Measurements from ENCODE around the gene LOXHD1.

The LOXHD1 gene

DNA sequence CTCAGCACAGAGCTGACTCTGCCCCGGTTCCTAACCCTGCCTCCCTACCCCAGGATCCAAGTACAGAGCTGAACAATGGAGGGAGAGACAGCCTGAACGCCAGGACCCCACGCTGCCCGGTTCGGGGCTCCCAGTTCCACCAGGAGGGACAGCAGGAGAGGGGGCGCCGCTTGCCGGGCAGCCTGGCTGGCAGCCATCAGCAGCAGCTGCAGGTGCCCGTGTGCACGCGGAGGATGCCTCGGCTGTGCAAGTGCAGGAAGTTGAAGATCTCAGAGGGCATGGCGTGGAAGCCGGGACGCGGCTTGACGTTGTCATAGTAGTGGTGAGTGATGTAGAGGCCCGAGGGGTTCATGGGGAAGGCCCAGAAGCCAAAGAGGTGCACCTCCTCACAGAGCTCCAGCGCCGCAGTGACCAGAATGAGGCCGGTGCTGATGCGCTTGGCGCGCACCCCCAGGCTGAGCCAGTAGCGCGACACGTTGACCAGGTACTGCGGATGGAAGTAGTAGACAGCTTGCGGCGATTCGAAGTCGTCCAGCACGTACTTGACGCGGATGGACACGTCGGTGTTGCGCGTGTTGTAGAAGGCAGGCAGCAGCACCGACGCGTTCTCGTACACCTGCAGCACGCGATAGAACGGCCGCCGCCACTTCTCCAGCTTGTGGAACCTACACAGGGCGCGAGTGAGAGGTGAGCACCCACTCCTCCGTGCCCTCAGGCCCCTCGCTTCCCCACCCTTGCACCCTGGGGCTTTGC, 23.0 kb upstream of the LOXHD1 start:
- no peak overlapping the region for H3K27ac Mint-ChIP-seq
- H3K27me3 Mint-ChIP-seq = no peaks in the 10 kb centered on the region
- H3K36me3 Mint-ChIP-seq = peaks cover 3% of the 10 kb centered on the region
- H3K4me3 Mint-ChIP-seq = no peak overlapping the region
- H3K4me1 Mint-ChIP-seq = no peaks in the 10 kb centered on the region
- H3K9me3 Mint-ChIP-seq = no peaks in the 10 kb centered on the region

DNA sequence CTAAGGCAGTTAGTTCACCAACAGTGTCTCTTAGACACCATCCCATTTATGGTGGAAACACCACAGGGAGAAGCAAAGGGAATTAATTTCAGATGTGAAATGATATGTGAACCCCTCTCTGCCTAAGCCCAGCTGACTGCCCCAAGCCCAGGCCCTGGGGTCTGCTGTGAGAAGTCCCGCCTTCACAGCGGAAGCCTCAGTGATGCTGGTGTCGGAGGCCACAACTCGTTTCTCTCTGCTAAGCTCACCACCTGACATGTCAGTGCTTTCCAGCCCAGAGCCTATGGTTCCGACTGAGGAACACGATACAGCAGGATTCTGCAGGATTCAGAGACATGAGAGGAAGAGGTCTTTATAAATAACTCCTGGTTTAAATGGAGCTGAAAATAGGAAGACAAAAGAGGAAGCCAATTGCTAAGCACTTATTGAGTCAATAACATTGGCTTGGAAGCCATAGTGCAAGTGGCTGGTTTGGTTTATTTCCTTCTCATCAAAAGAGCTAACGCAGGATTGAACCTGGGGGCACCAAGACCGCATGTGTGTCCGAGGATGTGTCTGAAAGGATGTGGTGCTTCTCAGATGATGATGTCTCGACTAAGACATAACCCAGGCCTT, 21.9 kb upstream of the LOXHD1 start:
- H3K27ac Mint-ChIP-seq = no peak overlapping the region
- peaks cover 3% of the 10 kb centered on the region for H3K36me3 Mint-ChIP-seq
- H3K4me3 Mint-ChIP-seq = no peak overlapping the region
- H3K27me3 Mint-ChIP-seq = no peaks in the 10 kb centered on the region
- no peaks in the 10 kb centered on the region for H3K9me3 Mint-ChIP-seq
- peaks cover 8% of the 10 kb centered on the region for H3K4me1 Mint-ChIP-seq

DNA sequence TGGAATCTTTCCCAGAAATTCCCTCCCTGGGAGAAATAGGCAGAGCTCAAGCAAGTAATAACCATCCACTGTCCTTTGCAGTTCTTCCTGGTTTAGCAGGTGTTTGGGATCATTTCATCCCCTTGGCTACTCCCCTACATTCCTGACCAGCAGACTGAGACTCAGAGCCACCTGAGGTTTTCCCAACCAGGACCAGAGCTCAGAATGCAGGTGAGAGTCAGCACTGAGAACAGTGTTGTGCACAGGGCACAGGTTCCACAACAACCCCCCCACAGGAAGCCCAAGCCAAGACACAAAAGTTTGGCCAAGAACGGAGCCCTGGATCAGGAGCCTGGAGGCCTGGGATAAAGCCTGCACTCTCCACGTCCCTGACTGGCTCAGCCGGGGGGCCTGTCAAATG, 21.0 kb upstream of the LOXHD1 start:
- H3K9me3 Mint-ChIP-seq = no peaks in the 10 kb centered on the region
- H3K4me3 Mint-ChIP-seq = no peak overlapping the region
- H3K4me1 Mint-ChIP-seq = peaks cover 13% of the 10 kb centered on the region
- no peak overlapping the region for H3K27ac Mint-ChIP-seq
- H3K36me3 Mint-ChIP-seq = peaks cover 3% of the 10 kb centered on the region
- H3K27me3 Mint-ChIP-seq = no peaks in the 10 kb centered on the region

DNA sequence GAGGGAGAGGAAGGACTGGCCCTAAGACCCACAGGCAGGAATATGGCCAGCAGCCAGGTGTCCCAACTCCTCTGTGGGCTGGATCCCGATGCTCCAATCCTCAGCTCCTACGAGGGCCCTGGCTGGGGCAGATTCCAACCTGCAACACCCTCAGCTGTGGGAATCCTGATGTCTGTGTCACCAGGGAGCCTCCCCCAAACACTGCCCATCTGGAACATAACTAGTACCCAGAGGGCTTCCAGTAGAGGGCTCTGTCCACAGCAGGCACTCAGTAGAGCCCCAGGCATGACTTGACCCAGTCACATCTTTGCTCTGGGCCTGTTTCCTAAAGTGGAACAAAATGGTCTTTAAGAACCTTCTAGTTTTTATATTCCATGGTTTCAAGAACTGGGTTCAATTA, 20.6 kb upstream of the LOXHD1 start:
- Mint-ChIP-seq H3K9me3 (no peaks in the 10 kb centered on the region), H3K4me3 (no peak overlapping the region), H3K4me1 (peaks cover 17% of the 10 kb centered on the region), H3K27ac (no peak overlapping the region), H3K36me3 (peaks cover 3% of the 10 kb centered on the region), H3K27me3 (no peaks in the 10 kb centered on the region)

DNA sequence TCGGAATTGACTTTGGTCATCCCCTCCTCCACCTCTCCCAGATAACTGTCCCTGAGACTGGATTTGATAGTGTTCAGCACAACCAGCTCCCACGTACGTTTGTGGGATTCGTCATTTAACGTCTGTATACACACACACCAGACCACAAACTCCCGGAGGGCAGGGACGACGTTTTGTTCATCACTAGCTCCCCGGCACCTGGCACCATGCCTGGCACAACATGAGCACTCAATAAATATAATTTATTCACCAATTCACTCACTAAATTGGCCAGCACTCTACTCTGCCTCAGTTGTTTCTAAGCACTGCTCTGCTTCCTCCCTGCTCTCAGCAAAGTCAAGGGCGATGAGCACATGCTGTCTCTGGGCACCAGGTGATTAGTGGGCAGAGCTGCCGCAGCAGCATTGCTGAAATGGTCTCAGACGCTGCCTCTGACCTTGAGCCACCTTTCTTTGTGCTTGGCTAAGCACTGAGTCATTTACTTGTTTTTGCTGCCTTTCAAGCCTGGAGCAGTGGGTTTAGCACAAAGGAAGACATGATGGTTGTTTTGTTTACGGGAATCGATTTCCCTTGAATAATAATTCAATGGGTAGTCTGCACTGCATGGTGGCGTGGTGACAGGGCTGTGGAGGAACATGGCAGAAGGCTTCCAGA, 19.3 kb upstream of the LOXHD1 start:
- Mint-ChIP-seq H3K36me3 (peaks cover 3% of the 10 kb centered on the region), H3K9me3 (no peaks in the 10 kb centered on the region), H3K4me1 (peaks cover 30% of the 10 kb centered on the region), H3K27ac (no peak overlapping the region), H3K4me3 (no peak overlapping the region), H3K27me3 (no peaks in the 10 kb centered on the region)

DNA sequence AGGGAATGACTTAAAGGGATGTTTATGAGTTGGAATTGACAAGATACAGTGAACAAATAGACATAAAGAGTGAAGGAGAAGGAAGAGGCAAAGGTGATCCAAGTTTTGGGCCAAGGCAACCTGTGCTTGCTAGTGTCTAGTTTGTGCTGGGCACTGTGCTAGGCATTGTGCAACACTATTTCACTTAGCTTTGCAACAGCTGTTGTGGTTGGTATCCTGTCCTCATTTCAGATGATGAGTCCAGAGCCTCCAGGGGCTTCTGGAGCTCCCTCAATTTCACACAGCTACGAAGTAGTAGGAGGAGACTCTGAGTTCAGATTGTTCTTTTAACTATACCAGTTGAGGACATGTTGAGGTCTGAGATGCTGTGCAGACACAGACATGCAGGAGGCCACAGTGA, 18.1 kb upstream of the LOXHD1 start:
- Mint-ChIP-seq H3K4me1 (peaks cover 33% of the 10 kb centered on the region), H3K27ac (no peak overlapping the region), H3K36me3 (peaks cover 3% of the 10 kb centered on the region), H3K27me3 (no peaks in the 10 kb centered on the region), H3K4me3 (no peak overlapping the region), H3K9me3 (no peaks in the 10 kb centered on the region)

DNA sequence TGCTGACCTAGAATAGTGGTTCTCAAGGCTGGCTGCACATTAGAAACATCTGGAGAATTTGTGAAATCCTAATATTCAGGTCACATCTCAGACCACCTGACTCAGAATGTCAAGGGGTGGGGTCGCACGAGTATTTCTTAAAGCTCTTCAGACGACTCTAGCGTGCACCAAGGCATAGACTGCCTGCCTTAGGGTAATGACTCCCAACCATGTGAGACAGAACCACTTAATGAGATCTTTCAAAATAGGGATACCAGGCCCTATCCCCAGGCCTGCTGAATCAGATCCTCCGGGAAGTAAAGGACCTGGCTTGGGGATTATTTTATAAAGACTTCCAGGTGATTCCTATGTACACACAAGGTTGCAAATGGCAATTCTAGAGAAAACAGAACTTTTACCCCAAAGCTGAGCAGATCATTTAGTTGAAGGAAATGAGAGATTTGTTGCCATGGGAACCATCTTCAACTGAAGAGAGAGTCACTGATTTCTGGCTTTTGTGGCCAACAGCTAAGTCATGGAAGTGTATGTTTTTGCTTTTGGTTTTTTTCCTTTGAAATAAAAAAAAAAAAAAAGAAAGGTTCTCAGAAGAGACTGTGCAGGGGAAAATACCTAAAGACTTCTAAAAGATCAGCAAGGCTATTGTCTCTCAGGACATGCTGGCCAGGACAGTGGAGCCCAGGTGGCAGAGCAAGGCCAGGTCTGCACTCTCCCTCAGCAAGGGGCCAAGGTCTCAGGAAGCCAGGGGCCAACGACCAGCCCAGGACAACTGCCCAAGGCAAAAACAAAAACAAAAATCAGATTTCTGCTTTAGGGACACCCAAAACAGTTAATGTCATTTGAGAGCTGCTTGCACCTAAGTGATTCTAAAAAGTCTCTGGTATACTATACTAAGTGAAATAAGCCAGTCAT, 15.3 kb upstream of the LOXHD1 start:
- Mint-ChIP-seq H3K36me3 (peaks cover 3% of the 10 kb centered on the region), H3K27ac (no peak overlapping the region), H3K4me3 (peak overlapping the region; percentile 11), H3K4me1 (peaks cover 33% of the 10 kb centered on the region), H3K9me3 (no peaks in the 10 kb centered on the region), H3K27me3 (no peaks in the 10 kb centered on the region)

DNA sequence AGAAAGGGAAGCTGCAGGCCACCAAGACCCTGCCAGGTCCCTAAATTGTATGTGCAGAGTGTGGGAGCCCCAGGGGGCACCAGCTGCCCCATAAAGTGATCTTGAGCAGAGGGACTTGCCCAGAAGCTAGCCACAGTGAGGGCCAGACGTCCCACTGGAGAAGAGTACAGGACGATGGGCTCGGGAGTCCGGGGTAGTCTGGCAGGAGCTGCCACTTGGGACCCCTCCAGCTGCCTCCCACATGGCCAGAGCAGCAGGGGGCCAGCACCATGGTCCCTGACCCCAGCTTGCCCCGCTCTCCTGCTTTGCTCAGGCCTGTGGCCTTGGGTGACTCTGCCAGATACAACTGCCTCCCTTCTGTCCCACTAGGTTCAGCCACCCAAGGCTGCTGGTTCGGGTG, 11.7 kb upstream of the LOXHD1 start:
- peaks cover 25% of the 10 kb centered on the region for H3K4me1 Mint-ChIP-seq
- no peak overlapping the region for H3K27ac Mint-ChIP-seq
- H3K36me3 Mint-ChIP-seq = no peaks in the 10 kb centered on the region
- H3K9me3 Mint-ChIP-seq = no peaks in the 10 kb centered on the region
- no peak overlapping the region for H3K4me3 Mint-ChIP-seq
- H3K27me3 Mint-ChIP-seq = no peaks in the 10 kb centered on the region

DNA sequence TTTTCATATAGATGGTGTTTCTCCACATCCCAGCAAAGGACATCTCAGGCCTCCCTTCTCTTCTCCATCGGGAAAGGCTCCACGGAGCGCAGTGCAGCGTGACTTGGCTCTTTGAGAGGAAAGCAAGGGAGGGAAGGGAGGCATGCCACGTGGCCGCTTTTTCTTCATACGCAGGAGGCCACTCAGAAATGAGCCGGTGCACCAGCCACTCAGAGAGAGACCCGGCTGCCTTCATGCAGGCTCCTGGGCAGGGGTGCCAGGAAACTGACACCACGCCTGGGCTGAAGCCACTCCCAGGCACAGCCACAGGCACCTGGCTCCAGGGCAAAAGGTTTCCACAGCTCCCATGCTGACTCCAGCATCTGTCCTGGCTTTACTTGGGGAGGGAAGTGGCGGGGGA, 11.1 kb upstream of the LOXHD1 start:
- no peaks in the 10 kb centered on the region for H3K36me3 Mint-ChIP-seq
- H3K4me1 Mint-ChIP-seq = peaks cover 21% of the 10 kb centered on the region
- H3K27ac Mint-ChIP-seq = no peak overlapping the region
- H3K27me3 Mint-ChIP-seq = no peaks in the 10 kb centered on the region
- H3K9me3 Mint-ChIP-seq = no peaks in the 10 kb centered on the region
- H3K4me3 Mint-ChIP-seq = no peak overlapping the region

DNA sequence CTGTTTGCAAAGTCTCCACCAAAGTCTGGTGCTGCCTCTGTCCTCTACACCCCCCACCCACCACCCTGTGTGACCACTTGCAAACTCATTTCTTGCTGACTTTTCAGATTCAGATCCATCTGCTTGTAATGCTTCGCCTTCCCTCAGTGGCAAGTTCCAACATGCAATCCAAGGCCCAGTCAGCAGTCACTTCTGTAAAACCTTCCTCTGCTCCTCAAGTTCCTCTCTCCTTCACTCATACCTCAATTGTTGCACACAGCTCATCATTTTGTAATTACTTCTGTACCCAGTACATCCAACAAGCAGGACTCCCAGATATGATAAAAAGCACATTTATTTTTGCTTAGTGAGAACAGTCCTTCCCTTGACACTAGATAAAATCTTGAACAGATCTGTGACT, 6.5 kb upstream of the LOXHD1 start:
- Mint-ChIP-seq H3K4me3 (no peak overlapping the region), H3K27me3 (no peaks in the 10 kb centered on the region), H3K4me1 (no peaks in the 10 kb centered on the region), H3K9me3 (no peaks in the 10 kb centered on the region), H3K27ac (peak overlapping the region; percentile 1), H3K36me3 (no peaks in the 10 kb centered on the region)

DNA sequence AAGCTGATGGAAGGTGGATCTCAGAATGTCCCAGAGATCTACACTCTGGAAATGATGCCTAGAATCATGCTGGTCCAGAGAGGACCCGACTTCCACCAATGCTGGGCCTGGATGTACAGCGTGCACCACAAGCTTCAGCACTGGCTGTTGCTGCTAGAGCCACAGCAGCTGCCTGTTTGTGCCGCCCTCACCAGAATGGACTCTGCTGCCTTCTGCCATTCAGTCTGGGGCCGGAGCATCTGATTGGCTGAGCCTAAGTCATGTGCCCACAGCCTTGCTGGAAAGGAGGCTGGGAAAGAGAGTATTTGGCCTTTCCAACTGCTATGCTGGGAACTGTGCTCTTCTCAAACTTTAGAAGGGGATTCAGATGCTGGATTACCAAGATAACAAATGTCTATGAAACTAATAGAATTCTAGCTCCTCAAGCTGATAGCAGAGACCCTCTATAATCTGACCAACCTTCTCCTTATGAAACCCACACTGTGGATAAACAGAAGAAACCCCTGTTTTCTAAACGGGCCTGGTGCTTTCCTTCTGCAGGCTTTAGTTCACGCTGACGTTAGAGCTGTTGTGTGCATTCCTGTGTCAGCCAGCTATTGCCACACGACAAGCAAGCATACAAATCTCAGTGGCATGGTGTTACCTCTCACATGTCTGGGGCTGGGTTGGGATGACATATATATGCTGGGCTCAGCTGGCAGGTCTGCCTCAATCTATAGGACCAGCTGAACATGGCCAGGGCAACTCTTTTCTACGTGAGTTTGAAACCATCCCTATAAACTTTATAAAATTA, 4.1 kb upstream of the LOXHD1 start:
- no peaks in the 10 kb centered on the region for H3K27me3 Mint-ChIP-seq
- H3K4me3 Mint-ChIP-seq = no peak overlapping the region
- H3K4me1 Mint-ChIP-seq = no peaks in the 10 kb centered on the region
- no peaks in the 10 kb centered on the region for H3K9me3 Mint-ChIP-seq
- H3K36me3 Mint-ChIP-seq = no peaks in the 10 kb centered on the region
- H3K27ac Mint-ChIP-seq = no peak overlapping the region

DNA sequence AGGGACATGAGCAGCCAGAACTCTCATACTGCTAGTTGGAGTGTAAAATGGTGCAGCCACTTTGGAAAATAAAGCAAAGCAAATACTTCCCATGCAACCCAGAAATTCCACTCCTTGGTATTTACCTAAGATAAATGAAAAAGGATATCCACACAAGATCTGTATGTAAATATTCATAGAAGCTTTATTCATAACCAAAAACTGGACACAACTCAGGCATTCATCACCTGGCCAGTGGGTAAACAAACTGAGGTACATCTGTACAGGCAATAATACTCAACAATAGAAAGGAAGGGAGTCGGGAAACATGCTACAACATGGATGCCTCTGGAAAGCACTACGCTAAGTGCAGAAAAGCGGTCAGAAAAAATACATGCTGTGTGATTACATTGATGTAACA, 2.5 kb upstream of the LOXHD1 start:
- Mint-ChIP-seq H3K4me1 (no peaks in the 10 kb centered on the region), H3K4me3 (no peak overlapping the region), H3K9me3 (no peaks in the 10 kb centered on the region), H3K27me3 (no peaks in the 10 kb centered on the region), H3K27ac (no peak overlapping the region), H3K36me3 (no peaks in the 10 kb centered on the region)

DNA sequence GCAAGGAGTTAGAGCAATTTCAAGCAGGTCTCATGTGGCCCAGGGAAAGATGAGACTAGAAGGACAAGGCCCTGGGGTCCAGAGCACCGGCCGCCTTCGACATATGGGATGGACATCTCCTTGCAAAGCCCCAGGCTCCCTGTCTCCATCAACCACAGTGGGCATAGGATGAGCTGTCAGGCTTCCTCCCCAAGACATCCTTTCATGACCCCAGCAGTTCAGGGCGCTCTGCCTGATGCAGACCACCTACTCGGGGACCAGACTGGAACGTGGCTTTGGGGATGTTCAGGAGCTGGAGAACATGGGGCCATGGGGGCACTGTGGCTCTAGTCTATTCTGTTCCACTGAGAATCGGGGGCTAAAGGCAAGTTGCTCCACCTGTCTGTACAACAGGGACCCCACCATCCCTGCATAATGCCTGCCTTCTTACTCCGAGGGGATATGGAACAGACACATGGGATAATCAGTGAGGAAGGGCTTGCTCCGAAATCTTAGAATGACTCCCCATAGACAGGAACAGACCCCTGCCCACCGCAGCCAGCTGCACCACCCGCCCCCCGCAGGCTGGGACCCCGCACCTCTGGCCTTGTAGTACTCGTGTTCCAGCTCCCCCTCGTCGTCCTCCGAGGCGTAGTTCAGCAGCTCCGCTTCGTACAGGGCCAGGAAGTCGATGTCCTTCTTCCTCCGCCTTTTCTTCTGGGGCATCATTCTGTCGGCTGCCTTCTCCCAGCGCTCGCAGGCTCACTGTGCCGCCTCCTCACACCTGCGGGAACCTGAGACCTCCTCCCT, 500 bp downstream of the LOXHD1 start:
- H3K27me3 Mint-ChIP-seq = no peaks in the 10 kb centered on the region
- no peak overlapping the region for H3K27ac Mint-ChIP-seq
- no peaks in the 10 kb centered on the region for H3K36me3 Mint-ChIP-seq
- no peak overlapping the region for H3K4me3 Mint-ChIP-seq
- H3K9me3 Mint-ChIP-seq = no peaks in the 10 kb centered on the region
- no peaks in the 10 kb centered on the region for H3K4me1 Mint-ChIP-seq

DNA sequence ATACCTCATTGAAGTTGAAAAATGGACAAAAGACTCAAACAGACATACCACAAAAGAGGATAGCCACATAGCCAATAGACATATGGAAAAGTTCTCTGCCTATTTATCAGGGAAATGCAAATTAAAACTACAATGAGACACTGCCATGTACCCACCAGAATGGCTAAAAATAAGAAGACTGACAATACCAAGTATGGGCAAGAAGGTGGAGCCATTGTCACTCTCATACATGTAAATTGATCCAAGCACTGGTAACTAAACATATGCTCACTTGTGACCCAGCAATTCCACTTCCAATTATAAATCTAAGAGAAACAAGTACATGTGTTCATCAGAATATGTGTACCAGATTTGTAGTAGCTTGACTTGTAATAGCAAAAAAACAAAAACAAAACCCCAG, 4.6 kb downstream of the LOXHD1 start:
- no peak overlapping the region for H3K4me3 Mint-ChIP-seq
- no peaks in the 10 kb centered on the region for H3K9me3 Mint-ChIP-seq
- H3K27me3 Mint-ChIP-seq = no peaks in the 10 kb centered on the region
- no peak overlapping the region for H3K27ac Mint-ChIP-seq
- no peaks in the 10 kb centered on the region for H3K36me3 Mint-ChIP-seq
- no peaks in the 10 kb centered on the region for H3K4me1 Mint-ChIP-seq

All from activated naive CD4-positive, alpha-beta T cell treated with anti-CD3 and anti-CD28 coated beads, Interleukin-2, amount 50 U/mL, for 24 hours (primary cell).